ENCODE data around the gene BTG2.

Gene BTG2

DNA sequence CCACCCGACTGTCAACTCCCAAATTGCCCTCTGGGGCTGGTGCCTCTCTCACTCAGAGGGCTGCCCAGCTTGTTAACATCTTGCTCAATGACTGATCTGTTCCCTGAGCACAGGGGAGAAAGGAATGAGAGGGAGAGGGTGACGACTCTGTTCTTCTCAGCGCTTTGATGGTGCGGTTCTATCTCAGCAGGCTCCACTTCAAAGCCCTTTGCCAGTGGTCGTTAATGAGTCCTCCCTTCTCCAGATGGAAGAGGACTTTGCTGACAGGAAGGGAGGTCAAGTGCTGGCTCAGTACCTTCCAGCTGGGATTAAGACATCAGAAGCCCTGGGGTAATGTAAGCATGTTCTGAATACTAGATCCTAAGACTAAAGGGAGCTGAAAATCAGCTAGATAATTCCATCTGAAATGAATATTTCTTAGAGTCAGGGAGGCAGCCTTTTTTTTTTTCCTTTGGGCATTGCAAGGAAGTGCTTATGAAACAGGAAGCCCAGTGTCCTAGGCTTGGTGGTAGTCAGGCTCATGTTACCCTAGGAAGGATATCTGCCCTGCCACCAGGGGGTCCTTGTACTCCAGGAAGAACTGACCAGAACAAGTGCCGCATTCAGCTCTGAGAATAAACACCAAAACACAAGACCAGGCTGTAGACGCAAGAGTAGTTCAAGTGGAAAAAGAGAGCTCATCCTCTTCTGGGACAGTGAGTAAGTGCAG is 40.9 kb downstream of the BTG2 start:
- no peak for DNase-seq

DNA sequence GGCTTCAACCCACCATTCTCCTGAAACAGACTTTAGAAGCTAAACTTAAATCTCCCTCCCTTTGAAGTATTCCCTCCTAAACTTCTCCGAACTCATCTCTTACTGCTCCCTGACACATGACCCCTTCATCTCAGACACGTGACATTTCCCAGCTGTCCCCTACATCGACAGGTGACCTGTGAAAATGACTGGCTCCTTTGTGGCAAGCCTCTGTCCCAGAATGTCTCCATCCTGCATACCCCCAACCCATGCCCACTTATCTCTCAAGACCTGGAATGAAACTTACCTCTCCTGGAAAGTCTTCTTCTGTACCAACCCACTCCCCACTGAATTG is 41.4 kb downstream of the BTG2 start:
- no peak for DNase-seq

DNA sequence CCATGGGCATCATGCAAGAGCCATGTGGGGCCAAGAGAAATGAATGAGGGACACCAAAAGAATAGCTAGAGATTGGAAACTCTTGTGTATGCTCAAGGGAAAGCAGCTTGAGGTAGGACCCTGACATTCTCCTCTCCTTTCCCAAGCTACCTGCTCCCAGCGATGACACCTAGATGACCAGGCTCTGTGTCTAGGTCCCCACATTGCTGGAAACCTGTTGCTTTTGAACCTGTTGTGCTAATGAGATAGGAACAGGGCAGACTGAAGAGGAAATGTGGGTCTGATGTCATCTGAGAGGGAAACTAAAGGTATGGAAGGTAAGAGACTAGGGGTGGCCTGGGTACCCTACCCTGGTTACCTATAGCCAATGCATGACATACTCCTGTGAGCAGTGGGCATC is 43.8 kb downstream of the BTG2 start:
- no peak for DNase-seq

DNA sequence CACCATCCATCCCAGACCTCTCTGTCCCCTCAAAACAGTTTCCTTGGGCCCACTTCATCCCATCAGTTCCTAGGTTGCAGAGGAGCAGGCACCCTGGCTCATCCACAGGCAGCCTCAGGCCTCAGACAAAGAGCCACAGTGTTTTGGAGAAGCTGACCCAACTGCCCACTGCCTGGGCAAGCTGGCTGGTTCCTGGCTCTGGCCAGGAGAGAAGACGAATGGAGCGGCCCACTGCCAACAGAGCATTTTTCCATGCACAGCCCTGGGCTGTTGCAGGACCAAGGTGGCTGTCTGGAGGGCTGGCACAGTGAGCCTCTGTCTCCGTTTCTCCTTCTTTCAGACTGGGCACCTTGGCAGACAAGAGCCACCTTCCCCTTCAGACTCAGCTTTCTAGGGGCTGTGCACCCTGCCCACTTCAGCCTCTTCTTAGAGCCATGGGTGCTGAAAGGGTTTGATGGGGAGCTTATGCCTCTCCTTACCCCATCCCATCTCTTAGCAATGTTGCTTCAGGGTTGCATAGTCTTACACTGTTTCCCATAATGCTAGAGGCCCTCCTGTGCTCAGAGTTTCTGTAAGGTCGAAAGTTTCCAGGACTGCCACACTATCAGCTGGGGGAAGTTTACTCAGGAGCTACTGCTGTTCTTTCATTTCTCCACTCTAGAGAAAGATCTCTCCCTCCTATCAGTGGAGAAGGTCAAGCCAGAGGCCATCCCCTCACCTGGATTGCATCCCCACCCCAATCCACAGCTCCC is 44.6 kb downstream of the BTG2 start:
- no peak for DNase-seq

DNA sequence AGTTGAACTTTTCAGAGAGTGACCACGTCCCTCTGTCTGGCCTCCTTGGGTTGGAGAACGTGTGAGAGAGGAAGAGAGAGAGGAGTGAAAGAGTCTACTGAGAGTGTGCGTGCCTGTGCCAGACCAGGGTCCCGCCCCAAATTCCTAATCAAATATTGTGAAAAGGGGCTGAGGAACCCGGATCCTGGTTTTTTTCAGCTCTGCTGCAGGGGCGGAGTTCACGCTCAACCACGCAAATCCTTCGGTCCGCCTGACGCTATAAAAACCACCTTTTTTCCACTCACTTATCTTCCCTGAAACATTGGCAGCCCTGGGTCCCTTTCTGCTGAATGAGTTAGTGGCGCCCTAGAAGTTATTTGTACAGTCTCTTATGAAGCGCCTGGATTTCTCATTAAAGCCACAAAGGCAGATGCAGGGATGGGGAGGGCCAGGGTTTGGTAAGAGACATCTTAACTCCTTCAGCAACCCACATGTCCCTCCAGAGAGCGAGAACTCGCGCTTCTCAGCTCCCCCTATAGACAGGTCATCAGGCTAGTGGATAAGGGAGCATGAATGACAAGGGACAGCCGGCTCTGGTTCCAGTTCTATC is 45.8 kb downstream of the BTG2 start, which contains the start of gene FMOD:
FMOD (minus strand) TSS at position 86 of the 589 bp plus-strand sequence. CDS start 2,852 bp downstream, outside the sequence.
- no peak for DNase-seq

DNA sequence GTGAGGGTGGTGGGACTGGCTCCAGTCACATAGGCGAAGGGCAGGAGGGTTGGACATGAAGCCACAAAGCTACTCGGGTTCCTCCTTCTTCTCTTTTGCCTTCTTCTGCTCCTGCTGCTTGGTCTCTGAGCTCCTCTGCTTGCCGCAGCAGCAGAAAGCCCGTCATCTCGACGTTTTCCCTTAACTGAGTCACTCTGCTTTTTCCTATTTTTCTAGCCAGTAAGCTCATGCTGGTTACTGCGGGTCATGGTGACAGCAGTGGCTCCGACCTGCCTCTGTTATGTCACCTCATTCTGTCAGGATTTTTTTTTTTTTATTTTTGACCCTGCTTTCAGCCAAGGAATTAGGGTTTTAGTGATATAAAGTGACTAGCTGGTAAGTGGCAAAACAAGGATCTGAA is 48.2 kb downstream of the BTG2 start:
- DNase-seq, result no peak

DNA sequence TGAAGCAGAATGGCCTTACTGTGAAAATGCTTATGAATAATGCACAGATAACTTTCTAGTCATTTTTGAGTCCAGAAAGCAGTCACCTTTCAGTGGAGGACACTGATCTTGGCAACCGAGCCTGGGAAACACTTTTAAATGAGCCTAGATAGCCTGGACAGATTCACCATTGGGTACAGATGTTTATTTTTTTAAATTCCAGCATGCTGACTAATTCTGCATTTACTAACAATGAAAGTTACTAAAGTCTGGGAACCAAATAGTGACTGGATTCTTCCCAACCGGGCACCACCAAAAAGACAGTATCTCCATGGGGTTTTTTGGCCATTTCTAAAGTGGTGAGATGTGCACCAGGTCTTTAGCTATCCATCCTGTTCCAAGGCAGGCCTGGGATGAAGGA is 48.9 kb downstream of the BTG2 start:
- no peak for DNase-seq

DNA sequence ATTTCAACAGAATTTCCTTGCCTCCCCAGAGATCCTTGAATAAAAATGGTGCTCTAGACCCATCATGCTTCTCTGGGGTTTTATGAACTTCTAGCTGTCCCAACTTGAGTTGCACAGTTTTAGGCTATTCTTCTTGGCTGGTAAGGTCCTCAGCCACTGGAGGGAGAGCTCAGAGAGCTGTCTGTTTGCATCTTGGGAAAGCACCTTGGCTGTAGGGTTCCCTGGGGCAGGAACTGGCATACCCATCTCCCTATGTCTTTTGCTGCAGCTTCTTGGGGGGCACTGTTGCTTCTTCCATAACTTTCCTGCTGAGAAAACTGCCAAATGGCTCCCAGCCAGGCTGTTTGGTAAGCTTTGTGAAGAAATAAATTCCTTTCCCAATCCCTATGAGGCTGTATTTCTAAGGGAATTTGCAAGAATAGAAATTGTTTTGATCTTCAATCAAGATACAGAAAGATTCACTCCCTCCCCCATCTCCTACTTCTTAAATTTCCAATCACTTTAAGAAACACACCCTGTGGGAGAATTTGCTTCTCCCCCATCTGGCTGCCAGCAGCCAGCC is 53.8 kb downstream of the BTG2 start:
- no peak for DNase-seq

Data from NCI-H1048 (cell line).